Small intestine (tissue), 7 donors: ENCODE data around the gene SLC9C2. TPM values are rescaled to one million over a fixed set of nuclear protein-coding genes. Genes with fewer than 3 reads are reported as not detected.
"Not testable (repeated sequence)": the region's sequence is repeated elsewhere in the genome, so short reads cannot be mapped to it uniquely, and the experiment has no call there.

Source experiments
- DNase-seq, 2 donors: peaks; one replicate each; pipeline versions ENCODE4 v3.0.0 to v3.0.0-alpha.2; 2013
- FAIRE-seq: peaks from 2 replicates; lab custom pipeline; 2012; peaks lifted over from hg19 to GRCh38; lab: Jason Lieb, UNC
- H3K27ac ChIP-seq, 3 donors: one replicate each; pipeline ENCODE4 v1.5.1; 2013; ENCODE audit warnings: low read length in 2 of 3, mild to moderate bottlenecking in 2 of 3, control low read depth in 1 of 3, inconsistent platforms in 1 of 3, low read depth in 1 of 3, moderate library complexity in 1 of 3
- H3K27me3 ChIP-seq, 3 donors: one replicate each; pipeline ENCODE4 v1.6.1; 2013; ENCODE audit warnings: low read length in 3 of 3, inconsistent platforms in 1 of 3; ENCODE audit not compliant: control insufficient read depth in 3 of 3, insufficient read depth in 3 of 3
- H3K36me3 ChIP-seq, 3 donors: one replicate each; pipeline ENCODE4 v1.6.1; 2013; ENCODE audit warnings: low read length in 3 of 3, inconsistent platforms in 1 of 3, low read depth in 1 of 3, mild to moderate bottlenecking in 1 of 3, moderate library complexity in 1 of 3; ENCODE audit not compliant: control insufficient read depth in 3 of 3, insufficient read depth in 2 of 3
- H3K4me1 ChIP-seq, 3 donors: one replicate each; pipeline ENCODE4 v1.6.1; 2013; ENCODE audit warnings: low read length in 2 of 3, inconsistent platforms in 1 of 3, low read depth in 1 of 3, mild to moderate bottlenecking in 1 of 3, moderate library complexity in 1 of 3; ENCODE audit not compliant: control insufficient read depth in 3 of 3, insufficient read depth in 2 of 3
- H3K4me3 ChIP-seq, 3 donors: one replicate each; pipeline ENCODE4 v1.5.1; 2013; ENCODE audit warnings: low read length in 3 of 3, control low read depth in 1 of 3, inconsistent platforms in 1 of 3, low read depth in 1 of 3, mild to moderate bottlenecking in 1 of 3, moderate library complexity in 1 of 3
- H3K9me3 ChIP-seq, 2 donors: one replicate each; pipeline ENCODE4 v1.6.1; 2013; ENCODE audit warnings: low read depth in 1 of 2, low read length in 1 of 2; ENCODE audit not compliant: control insufficient read depth in 2 of 2, insufficient read depth in 1 of 2
- WGBS, 3 donors: extraction: QIAGEN DNeasy Blood & Tissue Kit; methylation state at CpG; one replicate each; pipeline ENCODE4 v1.1.7; 2013; 5-methylcytosine and 5-hydroxymethylcytosine counted together
- polyA plus RNA-seq, 4 donors: library from polyadenylated mRNA; stranded (reverse) in 3 of 4; unstranded in 1 of 4; fragments of 200-250 nt in 3 of 4; fragments of 120-200 nt in 1 of 4; gene quantifications; one replicate each; pipeline versions ENCODE4 v1.2.1 to v1.2.3, GENCODE V29; 2013
- donor health status: healthy with polysubstance abuse.
- donor health status: control.
- donor health status: control.
- donor health status: Bipolar disorder and iron deficiency.
- donor health status: healthy.

Gene SLC9C2
- polyA plus RNA-seq, 4 donors = 0.06 TPM; not detected in 3

DNA sequence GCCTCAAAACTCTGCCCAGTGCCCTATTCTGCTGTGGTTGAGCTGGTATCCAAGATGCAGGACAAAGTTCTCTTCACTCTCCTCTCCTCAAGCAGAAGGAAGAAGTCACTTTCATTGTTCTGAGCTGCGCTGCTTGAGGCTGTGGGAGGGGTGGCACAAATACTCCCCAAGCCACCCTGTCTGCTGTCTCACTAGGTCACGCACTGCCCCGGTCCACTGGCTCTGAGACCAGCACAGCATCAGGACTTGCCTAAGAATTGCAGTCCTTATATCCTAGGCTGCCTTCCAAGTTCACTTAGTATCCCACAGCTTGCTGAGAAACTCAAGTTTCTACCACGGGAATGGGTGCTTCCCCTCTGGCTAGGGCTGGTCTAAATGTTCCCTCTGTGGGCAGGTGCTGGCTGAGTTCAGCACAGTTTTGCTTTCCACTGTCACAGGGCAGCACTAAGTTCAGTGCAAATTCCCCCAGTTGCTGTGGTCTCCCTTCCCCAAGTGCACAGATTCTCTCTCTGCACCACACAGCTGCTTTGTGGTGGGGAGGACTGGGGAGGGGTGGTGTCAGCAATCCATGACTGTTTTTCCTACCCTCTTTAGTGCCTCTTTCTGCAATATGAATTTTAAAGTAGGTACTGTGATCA is 32.4 kb downstream of the SLC9C2 start:
- Histone ChIP-seq H3K4me3 (no peak overlapping the region), H3K36me3 (no peaks in the 10 kb centered on the region), H3K27me3 (no peaks in the 10 kb centered on the region), H3K9me3 (no peaks in the 10 kb centered on the region), H3K4me1 (no peaks in the 10 kb centered on the region), H3K27ac (no peak overlapping the region)
- DNase-seq = no peak
- FAIRE-seq = no peak
- WGBS, 3 donors = 68 to 75% (median 74%) methylated on average over 4 of the region's 4 CpGs

- Histone ChIP-seq H3K27me3 (no peaks in the 10 kb centered on the region), H3K27ac (no peak overlapping the region), H3K36me3 (no peaks in the 10 kb centered on the region), H3K9me3 (no peaks in the 10 kb centered on the region), H3K4me3 (no peak overlapping the region), H3K4me1 (no peaks in the 10 kb centered on the region)
- no peak for FAIRE-seq
- WGBS, 3 donors = 80 to 83% (median 83%) methylated on average over 1 of the region's 1 CpG
- DNase-seq = no peak
These were observed 34.4 kb downstream of the SLC9C2 start for GRCh38 chr1:173568483-173568882.

DNA sequence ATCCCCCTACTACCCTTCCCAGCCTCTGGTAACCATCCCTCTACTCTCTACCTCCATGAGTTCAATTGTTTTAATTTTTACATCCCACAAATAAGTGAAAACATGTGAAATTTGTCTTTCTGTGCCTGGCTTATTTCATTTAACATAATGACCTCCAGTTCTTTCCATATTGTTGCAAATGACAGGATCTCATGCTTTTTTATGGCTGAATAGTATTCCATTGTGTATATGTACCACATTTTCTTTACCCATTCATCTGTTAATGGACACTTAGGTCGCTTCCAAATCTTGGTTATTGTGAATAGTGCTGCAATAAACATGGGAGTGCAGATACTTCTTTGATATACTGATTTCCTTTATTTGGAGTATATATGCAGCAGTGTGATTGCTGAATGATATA is 39.0 kb downstream of the SLC9C2 start:
- not testable (repeated sequence) for FAIRE-seq, H3K4me1 ChIP-seq, H3K9me3 ChIP-seq, H3K27ac ChIP-seq, H3K36me3 ChIP-seq, H3K27me3 ChIP-seq, H3K4me3 ChIP-seq, DNase-seq
- WGBS, 3 donors = 53 to 68% (median 61%) methylated on average over 1 of the region's 1 CpG

DNA sequence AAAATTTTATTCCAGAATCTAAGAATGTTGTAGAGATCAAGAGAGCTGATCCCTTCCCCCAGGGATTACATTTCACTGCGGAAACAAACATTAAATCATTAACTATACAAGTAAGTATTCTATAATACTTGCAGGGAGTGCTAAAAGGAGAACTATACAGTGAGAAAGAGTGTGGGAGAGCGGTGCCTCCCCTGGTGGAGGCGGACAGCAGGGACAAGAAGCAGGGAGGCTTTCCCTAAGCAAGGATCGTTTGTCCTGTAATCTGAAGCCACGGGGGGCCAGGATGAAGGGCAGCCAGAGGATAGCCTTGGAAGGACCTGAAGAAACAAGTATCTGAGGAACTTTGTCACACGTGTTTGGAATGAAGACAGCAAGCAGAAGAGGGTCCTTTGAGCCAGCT is 40.1 kb downstream of the SLC9C2 start:
- H3K27ac ChIP-seq = no peak overlapping the region
- DNase-seq (no peak), FAIRE-seq (no peak)
- H3K4me3 ChIP-seq = no peak overlapping the region
- no peaks in the 10 kb centered on the region for H3K36me3 ChIP-seq
- no peaks in the 10 kb centered on the region for H3K4me1 ChIP-seq
- no peaks in the 10 kb centered on the region for H3K27me3 ChIP-seq
- 61 to 66% (median 62%) methylated on average over 6 of the region's 6 CpGs for WGBS, 3 donors
- H3K9me3 ChIP-seq = no peaks in the 10 kb centered on the region

DNA sequence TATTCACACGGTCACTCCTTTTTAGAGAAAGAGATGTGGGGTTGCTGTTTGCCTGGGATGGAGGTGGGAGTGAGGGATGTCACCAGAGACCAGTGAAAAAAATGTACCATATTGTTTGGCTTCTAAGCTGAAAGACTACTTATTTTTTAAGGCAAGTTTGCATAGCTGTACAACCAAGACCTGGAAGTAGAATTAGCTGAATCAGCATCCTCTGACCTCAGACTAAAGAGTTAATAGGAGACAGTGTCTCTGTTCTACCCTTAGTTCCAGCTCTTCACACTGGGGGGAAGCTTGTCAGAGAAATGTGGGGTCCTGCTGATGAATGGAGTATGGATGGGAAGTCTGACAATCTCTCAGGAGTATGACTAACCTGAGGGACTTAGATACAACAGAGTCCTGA is 41.6 kb downstream of the SLC9C2 start:
- no peaks in the 10 kb centered on the region for H3K27me3 ChIP-seq
- H3K27ac ChIP-seq = no peak overlapping the region
- H3K4me3 ChIP-seq = no peak overlapping the region
- no peaks in the 10 kb centered on the region for H3K36me3 ChIP-seq
- H3K4me1 ChIP-seq = no peaks in the 10 kb centered on the region
- no peak for DNase-seq
- FAIRE-seq = no peak
- 54 to 82% (median 67%) methylated on average over 1 of the region's 1 CpG for WGBS, 3 donors
- no peaks in the 10 kb centered on the region for H3K9me3 ChIP-seq

GRCh38 chr1:173560285-173560880 is 42.5 kb downstream of the SLC9C2 start:
- FAIRE-seq (no peak), DNase-seq (no peak)
- Histone ChIP-seq H3K27ac (no peak overlapping the region), H3K9me3 (no peaks in the 10 kb centered on the region), H3K27me3 (no peaks in the 10 kb centered on the region), H3K36me3 (no peaks in the 10 kb centered on the region), H3K4me3 (no peak overlapping the region), H3K4me1 (no peaks in the 10 kb centered on the region)
- WGBS, 3 donors = 82 to 88% (median 86%) methylated on average over 3 of the region's 3 CpGs

- H3K27me3 ChIP-seq = no peaks in the 10 kb centered on the region
- DNase-seq (no peak), FAIRE-seq (no peak)
- H3K4me3 ChIP-seq = no peak overlapping the region
- no peaks in the 10 kb centered on the region for H3K36me3 ChIP-seq
- WGBS, 3 donors = 70 to 72% (median 70%) methylated on average over 5 of the region's 5 CpGs
- no peaks in the 10 kb centered on the region for H3K4me1 ChIP-seq
- no peaks in the 10 kb centered on the region for H3K9me3 ChIP-seq
- H3K27ac ChIP-seq = no peak overlapping the region
These were observed 47.1 kb downstream of the SLC9C2 start for GRCh38 chr1:173555651-173556305.

DNA sequence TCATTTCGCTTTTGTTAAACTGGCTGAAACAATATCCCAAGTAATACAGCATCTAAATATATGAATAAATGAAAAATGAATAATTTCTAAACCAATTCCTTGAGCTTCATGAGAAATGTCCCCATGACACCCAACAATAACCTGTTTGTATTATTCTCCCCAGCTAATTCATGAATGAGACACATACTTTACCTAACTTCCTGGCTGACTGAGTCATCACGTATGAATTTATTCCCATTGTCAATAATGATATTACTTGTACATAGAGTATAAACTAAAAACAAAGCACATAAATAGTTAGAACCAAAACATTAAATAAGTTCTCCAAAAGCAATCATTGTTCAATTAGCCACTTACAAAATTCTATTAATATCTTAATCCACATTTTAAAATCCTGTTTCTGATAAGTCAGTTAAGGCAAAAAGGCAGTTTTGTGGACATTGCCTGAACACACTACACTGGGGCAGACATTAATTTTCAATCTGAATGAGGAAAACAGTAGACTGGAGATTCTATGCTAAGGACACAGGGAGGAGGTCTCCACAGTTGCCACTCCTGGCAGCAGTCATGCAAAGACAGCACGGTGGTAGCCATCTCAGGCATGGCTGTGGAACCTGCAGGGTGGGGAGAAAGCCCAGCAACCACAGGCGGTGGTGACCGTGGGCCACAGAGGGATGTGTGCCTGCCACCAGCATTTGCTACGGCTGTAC is 48.2 kb downstream of the SLC9C2 start:
- Histone ChIP-seq H3K36me3 (no peaks in the 10 kb centered on the region), H3K9me3 (no peaks in the 10 kb centered on the region), H3K27me3 (no peaks in the 10 kb centered on the region), H3K4me3 (no peak overlapping the region), H3K27ac (no peak overlapping the region), H3K4me1 (no peaks in the 10 kb centered on the region)
- FAIRE-seq = no peak
- no peak for DNase-seq
- WGBS, 3 donors = 80 to 90% (median 82%) methylated on average over 6 of the region's 6 CpGs
